ENCODE data around the gene CEACAM3.
"Not testable (repeated sequence)": the region's sequence is repeated elsewhere in the genome, so short reads cannot be mapped to it uniquely, and the experiment has no call there.

The CEACAM3 gene

DNA sequence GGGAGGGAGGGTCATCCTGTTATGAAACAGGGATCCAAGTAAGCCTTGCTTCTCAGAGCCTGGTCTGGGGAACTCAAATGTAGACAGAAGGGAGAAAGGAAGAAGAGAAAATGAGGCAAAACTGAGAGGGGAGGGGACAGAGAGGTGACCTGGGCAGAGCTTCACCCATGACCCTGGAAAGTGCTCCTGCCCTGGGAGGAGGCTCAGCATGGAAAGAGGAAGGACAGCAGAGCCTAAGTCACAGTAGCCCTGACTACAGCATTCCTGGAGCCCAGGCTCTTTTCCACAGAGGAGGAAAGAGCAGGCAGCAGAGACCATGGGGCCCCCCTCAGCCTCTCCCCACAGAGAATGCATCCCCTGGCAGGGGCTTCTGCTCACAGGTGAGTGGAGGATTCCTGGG lies at the start of gene CEACAM3:
CEACAM3 (plus strand) TSS at position 226 of the 400 bp plus-strand sequence; CDS start at position 317, 91 bp downstream.
- DNase-seq (ENCODE audit: low spot score) = no peak

DNA sequence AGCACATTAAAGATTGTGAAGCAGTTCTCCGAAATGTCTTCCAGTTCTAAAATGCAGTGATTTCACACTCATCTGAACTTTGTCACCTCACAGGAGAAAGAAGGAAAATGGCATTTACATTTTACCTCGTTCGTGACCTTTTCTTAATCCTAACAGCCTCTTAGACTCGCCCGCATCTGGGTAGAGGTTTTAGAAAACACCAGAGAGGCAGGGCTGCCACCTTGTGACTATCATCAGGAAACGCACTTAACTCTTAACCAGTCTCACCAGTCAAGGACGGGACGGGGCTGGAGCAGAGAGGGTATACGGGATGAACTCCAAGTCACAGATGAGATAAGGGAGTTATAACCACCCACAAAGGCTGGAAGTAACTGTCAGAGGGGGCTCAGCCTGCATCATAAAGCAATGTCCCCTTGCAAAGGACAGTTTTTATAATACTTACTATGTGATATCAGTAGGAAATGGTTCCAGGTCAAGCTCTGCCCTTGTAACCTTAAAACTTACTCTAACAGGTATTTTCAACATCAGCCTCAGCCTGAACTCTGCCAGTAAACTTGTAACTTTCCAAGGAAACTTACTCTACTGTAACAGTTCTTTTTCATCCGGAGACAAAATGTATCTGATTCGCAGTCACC lies 49.7 kb upstream of the CEACAM3 start:
- DNase-seq (ENCODE audit: low spot score) = peak; percentile 29

DNA sequence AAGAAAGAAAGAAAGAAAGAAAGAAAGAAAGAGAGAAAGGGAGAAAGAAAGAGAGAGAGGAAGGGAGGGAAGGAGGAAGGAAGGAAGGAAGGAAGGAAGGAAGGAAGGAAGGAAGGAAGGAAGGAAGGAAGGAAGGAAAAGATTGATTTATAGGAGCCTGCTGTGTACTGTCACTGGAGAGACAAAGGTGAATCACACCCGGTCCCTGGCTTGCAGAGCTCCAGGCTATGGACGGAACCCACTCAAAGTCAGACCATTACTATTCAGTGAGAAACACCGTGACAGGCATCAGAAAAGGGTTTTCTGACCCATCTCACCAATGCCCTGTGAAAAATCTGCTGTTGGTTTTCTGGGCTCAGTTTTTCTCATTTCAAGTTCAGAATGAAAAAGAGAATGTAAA lies 48.4 kb upstream of the CEACAM3 start:
- DNase-seq (ENCODE audit: low spot score) = no peak

DNA sequence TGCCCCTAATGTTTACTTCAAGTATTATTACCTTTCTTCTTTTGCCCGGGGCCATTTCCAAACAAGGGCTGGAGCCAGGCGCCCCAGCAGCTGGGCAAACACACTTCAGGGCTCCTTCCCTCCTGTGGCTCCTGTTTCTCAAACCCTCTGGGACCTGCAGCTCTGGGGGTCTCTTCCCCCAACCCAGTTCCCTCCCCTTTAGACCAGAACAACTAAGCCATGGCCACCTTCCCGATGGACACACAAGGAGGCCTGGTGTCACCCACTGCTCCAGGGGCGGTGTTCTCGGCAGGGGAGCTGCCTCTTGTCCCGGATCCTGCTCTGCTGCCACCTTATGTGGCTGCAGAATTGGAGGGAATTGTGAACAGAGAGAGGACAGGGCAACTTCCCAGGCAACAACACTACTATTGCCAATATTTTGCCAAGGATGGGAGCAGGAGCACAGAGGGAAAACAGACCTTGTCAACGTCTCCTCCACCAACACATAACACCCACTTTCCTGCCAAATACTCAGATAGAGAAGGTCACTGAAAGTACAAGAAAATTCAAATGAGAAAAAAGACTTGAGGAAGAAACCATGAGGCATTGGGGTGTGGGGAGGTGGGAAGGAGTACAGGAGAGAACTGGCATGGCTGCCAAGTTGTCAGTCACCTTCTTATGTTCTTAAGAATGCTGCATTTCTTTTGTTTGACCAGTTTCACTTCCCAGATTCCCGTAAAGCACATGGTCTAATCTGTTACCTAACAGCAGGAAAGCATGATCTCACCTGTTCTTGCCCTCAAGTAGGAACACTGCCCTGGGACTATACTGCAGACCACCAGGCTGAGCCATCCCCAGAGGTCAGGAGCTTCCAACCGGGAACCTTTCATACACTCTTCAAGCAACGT lies 45.9 kb upstream of the CEACAM3 start:
- not testable (repeated sequence) for DNase-seq (ENCODE audit: low spot score)

DNA sequence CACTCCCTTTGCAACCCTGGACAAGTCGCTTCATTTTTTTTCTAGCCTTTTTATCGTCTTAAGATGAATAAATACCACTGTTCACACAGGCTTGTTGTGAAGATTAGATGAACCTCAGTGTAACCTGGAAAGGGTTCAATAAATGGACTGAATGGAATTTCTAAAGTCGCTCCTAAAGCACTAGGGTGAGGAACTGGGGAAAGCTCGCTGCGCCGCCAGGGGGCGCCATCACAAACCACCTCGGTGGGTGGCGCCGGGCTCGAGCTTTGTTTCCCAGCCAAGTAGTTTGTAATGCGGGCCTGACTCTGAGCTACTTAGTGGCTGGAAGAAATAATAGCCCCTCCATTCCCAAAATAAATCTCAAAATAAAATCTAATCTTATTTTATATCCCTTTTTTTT lies 43.2 kb upstream of the CEACAM3 start:
- DNase-seq (ENCODE audit: low spot score) = peak; percentile 68

DNA sequence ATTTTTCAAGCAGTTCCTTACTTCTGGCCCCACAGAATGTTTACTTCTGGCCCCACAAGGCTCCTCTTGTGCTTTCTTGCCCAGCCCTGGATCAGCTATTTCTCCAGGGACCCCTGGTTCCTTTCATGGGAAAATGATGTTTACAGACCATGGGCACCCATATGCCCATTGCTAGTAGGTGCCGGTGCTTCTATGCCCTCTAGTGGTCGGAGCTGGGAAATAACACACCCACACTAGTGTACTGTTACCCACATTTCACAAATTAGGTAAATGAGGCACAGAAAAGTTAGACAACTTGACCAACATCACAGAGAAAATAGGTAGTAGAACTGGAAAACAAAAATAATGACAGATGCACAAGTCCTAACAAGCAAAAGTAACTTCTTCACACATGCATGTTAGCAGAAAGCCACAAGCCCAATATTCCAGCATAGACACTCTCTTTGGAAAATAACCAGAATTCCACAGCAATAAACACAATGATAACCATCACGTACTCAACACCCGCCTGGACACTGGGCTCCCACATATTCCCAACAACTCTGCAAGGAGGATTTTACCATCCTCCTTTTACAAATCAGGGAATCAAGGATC lies 42.4 kb upstream of the CEACAM3 start:
- DNase-seq (ENCODE audit: low spot score) = peak; percentile 74

DNA sequence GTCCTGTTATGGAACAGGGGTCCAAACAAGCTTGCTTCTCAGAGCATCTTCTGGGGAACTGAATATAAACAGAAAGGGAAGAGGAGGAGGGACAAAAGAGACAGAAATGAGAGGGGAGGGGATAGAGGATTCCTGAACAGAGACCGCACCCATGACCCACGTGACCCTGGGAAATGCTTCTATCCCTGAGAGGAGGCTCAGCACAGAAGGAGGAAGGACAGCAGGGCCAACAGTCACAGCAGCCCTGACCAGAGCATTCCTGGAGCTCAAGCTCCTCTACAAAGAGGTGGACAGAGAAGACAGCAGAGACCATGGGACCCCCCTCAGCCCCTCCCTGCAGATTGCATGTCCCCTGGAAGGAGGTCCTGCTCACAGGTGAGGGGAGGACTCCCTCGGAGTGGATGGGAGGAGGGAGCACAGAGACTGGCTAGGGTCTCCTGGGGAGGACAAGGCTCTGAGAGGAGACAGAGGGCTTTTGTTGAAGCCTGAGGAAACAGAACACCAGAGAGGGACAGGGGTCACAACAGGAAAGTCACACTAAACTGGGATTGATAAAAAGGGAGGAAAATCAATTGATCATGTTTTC lies 41.0 kb upstream of the CEACAM3 start, which contains the start of gene CEACAM6:
CEACAM6 (plus strand) TSS at position 203 of the 586 bp plus-strand sequence; CDS start at position 312, 109 bp downstream.
- no peak for DNase-seq (ENCODE audit: low spot score)

DNA sequence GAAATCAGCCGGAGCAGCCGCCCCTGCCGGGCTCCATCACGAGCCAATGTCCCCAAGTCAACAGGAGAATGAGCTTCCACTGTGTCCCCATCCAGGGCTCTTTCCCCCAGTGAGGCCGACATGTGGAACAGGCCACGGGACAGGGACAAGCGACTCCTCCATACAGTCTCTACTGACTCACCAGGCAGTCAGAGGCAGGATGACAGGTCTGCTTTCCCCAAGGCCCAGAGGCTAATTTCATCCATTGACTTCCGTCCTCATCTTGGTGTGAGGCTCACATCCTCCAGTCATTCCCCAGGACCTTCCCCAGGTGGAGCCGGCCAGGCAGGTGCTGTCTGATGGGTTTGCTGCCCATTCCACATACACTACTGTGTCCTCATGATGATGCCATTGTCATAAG lies 37.5 kb upstream of the CEACAM3 start:
- no peak for DNase-seq (ENCODE audit: low spot score)

DNA sequence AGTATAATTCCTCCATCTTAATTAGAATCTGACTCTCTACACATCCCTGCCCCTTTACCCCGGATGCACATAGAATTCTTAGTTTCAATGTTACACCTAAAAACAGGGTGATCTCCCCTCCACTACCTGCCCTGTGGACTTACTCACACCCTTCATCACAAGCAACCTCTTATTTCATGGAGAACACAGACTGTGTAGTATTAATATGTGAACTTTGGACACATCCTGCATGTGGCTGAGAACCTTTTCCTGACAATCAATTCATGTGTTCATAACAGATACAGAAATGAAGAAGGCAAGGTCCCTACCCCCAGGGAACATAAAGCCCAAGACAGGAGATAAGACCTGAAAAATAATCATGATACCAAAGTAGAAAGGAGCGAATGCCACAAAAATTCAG lies 29.3 kb upstream of the CEACAM3 start:
- DNase-seq (ENCODE audit: low spot score) = no peak

DNA sequence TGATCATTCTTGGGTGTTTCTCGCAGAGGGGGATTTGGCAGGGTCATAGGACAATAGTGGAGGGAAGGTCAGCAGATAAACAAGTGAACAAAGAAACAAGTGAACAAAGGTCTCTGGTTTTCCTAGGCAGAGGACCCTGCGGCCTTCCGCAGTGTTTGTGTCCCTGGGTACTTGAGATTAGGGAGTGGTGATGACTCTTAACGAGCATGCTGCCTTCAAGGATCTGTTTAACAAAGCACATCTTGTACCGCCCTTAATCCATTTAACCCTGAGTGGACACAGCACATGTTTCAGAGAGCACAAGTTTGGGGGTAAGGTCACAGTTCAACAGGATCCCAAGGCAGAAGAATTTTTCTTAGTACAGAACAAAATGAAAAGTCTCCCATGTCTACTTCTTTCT lies 28.3 kb upstream of the CEACAM3 start:
- not testable (repeated sequence) for DNase-seq (ENCODE audit: low spot score)

DNA sequence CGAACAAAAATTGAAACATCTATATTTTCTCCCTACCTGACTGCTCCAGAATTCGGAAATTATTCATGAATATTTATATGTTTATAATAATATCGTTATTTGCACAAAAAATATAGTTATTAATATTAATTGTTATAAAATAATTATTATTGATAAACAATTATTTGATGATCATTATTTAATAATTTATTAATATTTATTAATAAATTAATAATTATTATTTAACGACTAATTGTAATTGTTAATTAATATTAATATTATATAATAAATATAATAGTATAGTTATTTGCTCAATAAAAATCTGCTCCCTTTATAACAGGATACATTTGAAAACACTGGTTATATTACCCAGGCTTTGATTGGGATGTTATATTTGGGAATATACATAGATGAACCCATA lies 26.8 kb upstream of the CEACAM3 start:
- no peak for DNase-seq (ENCODE audit: low spot score)

DNA sequence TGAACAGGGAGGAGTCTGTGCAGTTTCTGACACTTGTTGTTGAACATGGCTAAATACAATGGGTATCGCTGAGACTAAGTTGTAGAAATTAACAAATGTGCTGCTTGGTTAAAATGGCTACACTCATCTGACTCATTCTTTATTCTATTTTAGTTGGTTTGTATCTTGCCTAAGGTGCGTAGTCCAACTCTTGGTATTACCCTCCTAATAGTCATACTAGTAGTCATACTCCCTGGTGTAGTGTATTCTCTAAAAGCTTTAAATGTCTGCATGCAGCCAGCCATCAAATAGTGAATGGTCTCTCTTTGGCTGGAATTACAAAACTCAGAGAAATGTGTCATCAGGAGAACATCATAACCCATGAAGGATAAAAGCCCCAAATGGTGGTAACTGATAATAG lies 25.0 kb upstream of the CEACAM3 start:
- no peak for DNase-seq (ENCODE audit: low spot score)

DNA sequence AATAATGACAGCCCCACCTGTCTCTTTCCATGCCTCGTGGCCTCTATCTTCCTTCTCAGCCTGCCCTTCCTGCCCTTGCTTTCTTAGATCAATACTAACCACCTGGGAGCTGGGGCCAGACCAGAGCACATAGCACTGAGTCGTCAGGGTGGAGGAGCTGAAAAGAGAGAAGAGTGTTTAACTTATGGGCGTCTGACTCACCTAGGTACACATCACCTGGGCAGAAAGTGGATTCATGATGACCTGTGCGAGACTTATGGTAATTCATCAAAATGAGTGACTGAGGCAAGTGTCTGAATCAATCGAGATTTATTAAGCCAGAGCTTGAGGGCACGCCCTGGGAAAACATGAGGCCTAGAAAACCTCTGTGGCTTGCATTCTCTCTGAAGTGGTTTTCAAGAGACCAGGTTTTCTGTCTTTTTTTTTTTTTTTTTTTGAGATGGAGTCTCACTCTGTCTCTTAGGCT lies 21.8 kb upstream of the CEACAM3 start:
- peak; percentile 67 for DNase-seq (ENCODE audit: low spot score)

DNA sequence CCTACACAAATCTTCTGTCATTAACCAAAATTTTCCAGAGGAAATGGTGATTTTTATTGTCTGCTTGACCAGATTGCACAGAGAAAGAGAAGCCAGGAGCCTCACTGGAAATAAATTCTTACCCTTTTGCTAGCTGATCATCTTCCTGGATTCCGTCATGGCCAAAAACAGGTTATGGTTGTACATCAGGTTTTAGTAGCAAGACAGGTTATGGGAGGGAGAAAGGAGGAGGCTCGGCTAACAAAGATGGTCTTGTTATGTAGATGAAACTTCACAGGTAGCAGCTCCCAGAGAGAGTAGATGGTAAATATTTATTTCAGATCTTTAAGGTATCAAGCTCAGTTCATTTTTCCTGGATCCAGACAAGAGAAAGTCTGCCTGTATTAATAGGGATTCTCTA lies 19.7 kb upstream of the CEACAM3 start:
- DNase-seq (ENCODE audit: low spot score) = no peak

DNA sequence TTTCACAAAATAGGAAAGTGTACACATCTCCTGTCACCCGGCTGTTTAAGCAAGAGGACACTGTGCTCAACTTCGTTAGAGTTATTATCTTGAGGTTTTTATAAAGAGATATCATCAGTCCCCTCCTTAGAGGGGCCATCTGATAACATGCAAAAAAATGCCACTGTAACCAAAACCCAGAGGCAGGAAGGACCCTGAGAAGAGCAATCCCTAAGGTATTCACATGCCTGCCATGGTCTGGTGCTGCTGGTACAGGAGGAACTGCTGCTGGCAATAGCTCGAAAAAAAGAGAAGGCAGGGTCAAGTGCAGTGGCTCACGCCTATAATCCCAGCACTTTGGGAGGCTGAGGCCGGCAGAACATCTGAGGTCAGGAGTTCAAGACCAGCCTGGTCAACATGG lies 12.8 kb upstream of the CEACAM3 start:
- DNase-seq (ENCODE audit: low spot score) = no peak

DNA sequence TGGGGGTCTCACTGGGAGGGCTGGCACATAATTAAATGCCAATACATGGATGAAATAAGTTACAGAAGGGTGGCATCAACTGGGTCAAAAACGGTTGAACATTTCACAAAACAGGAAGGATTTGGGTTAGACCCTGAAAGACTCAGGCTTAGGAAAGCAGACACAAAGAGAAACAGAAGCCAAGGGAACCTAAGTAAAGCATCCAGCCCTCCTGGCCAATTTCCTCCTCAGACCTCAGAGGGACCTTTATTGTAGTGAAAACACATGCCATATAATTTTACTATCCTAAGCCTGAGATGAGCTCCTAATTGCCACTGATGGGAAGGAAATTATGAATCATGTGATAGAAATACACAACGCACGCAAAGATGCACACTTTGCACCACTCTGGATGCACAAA lies 12.1 kb upstream of the CEACAM3 start:
- no peak for DNase-seq (ENCODE audit: low spot score)

DNA sequence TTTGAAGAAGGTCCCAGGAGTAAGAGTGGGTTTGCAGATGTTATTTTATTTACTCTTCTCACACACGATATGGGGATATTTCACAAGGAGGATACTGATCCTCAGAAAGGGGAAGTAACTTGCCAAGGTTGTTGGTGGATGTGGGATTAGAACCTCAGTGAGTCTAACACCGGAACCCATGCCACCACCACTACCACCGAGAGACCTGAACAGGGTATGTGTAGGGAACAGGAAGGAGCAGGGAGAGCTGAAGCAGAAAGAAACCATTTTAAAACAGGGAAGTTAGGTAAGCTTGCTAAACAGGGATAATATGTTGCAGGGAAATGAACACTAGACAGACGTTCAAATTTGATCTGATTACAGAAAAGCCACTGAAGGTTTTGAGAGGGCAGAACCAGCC lies 11.6 kb upstream of the CEACAM3 start:
- DNase-seq (ENCODE audit: low spot score) = no peak

DNA sequence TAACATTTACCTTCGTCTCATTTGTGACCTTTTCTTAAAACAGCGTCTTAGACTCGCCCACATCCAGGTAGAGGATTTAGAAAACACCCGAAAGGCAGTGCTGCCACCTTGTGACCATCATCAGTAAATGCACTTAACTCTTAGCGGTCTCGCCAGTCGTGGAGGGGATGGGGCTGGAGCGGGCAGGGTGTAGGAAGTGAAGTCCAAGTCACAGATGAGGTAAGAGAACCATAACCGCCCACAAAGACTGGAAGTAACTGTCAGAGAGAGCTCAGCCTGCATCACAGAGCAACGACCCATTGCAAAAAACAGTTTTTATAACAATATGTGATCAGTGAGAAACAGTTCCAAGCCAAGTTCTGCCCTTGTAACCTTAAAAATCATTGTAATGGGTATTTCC lies 10.7 kb upstream of the CEACAM3 start:
- DNase-seq (ENCODE audit: low spot score) = peak; percentile 74

DNA sequence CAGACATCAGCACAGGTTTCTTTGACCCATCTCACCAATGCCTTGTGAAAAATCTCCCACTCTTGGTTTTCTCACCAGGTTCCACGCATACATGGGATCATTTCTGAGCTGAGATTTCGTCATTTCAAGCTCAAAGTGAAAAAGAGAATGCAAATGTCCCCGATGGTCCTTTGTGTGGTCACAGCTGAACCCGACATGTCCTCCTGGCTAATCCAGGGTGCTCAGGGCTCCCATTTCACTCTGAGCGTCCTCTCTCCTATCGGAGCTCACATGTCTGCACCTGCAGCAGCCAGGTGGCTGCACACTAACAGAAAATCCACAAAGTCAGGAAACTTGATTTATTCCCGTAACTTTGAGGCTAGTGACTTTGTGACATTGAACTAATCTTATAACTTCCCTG lies 9.3 kb upstream of the CEACAM3 start:
- DNase-seq (ENCODE audit: low spot score) = no peak

DNA sequence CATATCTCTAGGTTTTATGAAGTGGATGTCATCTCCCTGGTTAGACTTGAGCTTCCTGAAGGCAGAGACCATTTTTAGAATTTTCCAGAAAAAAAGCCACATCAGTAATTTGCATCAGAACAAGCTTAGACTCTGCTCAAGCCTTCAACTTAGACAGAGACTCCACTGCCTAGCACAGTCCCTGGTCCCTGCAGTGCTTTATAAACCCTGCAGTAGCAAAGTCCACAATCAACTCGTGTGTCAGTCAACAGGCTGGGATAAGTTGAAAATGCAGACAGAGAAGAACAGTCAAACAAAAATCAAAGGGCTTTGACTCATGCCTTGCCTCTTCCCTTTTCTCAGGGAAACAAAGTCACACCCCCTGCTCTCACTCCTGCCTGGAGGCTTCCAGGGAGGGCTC lies 7.9 kb upstream of the CEACAM3 start:
- DNase-seq (ENCODE audit: low spot score) = not testable (repeated sequence)

DNA sequence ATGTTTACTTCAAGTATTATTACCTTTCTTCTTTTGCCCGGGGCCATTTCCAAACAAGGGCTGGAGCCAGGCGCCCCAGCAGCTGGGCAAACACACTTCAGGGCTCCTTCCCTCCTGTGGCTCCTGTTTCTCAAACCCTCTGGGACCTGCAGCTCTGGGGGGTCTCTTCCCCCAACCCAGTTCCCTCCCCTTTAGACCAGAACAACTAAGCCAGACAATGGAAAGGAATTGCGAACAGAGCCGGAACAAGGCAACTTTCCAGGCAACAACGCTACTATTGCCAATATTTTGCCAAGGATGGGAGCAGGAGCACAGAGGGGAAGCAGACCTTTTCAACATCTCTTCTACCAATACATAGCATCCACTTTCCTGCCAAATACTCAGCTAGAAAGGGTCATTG lies 7.3 kb upstream of the CEACAM3 start:
- DNase-seq (ENCODE audit: low spot score) = not testable (repeated sequence)

Measured in CD4-positive, alpha-beta T cell treated with Interleukin-15 for 4 hours (primary cell).